Esophagus squamous epithelium (tissue), 4 donors: ENCODE measurements around the gene UMAD1.

Experiments used
- POLR2A ChIP-seq, 4 donors: fragments of 450-650 bp; IDR thresholded peaks; one replicate each; pipeline ENCODE4 v1.6.1; 2017; ENCODE audit warnings: antibody characterized with exemption in 4 of 4, mild to moderate bottlenecking in 4 of 4, moderate library complexity in 3 of 4
- TF ChIP-seq, protein P1 (sequence below), 6 experiments: fragments of 450-650 bp in 4 of 6; fragments of 200-600 bp in 2 of 6; sonication (generic) in 2 of 6; IDR thresholded peaks; one replicate each; pipeline ENCODE4 v1.5.1; 2016 to 2019; ENCODE audit warnings: antibody characterized with exemption in 6 of 6, mild to moderate bottlenecking in 4 of 6, moderate library complexity in 4 of 6

DNA sequence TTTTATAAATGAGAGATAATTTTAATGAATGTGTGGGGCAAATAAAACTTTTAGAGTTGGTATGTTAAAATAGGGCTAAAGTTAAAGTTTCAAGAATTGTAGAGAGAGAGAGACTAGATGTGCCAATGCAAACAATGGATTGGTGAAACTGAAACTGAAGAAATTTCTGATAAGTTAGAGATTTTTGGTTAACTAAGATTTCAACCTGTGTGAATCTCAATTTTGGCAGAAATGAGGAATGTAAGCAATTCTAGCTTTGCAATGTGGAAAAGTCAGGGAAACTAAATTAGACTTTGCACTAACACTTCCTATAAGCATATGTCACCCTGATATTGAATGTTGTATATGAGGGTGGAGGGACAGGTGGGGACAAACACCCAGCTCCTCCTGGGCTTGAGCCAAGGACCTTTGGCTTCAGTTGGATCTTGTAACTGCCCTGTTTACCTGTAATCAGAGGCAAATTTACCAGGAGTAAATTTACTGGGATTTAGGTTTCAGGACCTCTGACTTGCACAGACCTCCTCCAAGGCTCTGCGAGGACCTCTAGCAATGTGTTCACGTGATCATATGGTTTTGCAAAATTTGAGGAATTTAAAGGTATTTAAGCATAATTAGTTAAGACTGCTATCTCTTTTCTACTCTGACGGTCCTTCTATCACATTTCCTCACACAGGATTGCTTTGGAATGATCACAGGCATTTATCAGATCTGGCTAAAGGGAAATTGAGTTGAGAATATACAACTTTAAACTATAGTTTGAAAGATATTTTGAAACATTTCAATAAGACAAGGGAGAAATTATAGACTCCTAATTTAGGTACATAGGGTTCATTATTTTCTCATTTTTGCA, 110.9 kb downstream of the UMAD1 start:
- TF ChIP-seq, protein P1, sequence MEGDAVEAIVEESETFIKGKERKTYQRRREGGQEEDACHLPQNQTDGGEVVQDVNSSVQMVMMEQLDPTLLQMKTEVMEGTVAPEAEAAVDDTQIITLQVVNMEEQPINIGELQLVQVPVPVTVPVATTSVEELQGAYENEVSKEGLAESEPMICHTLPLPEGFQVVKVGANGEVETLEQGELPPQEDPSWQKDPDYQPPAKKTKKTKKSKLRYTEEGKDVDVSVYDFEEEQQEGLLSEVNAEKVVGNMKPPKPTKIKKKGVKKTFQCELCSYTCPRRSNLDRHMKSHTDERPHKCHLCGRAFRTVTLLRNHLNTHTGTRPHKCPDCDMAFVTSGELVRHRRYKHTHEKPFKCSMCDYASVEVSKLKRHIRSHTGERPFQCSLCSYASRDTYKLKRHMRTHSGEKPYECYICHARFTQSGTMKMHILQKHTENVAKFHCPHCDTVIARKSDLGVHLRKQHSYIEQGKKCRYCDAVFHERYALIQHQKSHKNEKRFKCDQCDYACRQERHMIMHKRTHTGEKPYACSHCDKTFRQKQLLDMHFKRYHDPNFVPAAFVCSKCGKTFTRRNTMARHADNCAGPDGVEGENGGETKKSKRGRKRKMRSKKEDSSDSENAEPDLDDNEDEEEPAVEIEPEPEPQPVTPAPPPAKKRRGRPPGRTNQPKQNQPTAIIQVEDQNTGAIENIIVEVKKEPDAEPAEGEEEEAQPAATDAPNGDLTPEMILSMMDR (IDR thresholded peaks at IDR 0.05): no peak
- TF ChIP-seq POLR2A (IDR thresholded peaks at IDR 0.05): no peak
